ENCODE results near the gene HIP1R. TPM values are rescaled to one million over a fixed set of nuclear protein-coding genes. Genes with fewer than 3 reads are reported as not detected.

HIP1R gene
- total and polyA plus RNA-seq, 3 donors from 2014 or later, result 20.1 to 41.7 (median 34.3) TPM

DNA sequence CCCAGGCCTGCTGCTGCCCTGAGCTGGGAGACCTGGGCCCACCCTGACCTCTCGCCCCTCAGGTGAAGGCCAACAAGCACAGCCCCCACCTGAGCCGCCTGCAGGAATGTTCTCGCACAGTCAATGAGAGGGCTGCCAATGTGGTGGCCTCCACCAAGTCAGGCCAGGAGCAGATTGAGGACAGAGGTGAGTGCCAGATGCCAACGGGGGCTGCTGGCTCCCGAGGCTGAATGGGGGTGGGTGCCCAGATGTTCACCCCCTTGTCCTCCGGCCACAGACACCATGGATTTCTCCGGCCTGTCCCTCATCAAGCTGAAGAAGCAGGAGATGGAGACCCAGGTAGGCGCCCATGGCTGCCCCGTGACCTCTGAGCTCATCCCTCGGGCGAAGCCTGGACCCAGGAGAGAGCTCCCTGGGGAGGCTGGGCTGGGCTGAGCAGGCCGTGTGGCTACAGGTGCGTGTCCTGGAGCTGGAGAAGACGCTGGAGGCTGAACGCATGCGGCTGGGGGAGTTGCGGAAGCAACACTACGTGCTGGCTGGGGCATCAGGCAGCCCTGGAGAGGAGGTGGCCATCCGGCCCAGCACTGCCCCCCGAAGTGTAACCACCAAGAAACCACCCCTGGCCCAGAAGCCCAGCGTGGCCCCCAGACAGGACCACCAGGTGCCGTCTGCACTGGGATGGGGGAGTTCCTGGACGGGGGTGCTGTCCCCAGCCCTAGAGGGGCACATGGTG lies 25.8 kb downstream of the HIP1R start:
- Histone ChIP-seq H3K27me3 (no peaks in the 10 kb centered on the region), H3K27ac (peak overlapping the region; percentile 58 to 67), H3K4me1 (peaks cover 47% of the 10 kb centered on the region), H3K9me3 (no peaks in the 10 kb centered on the region), H3K4me3 (no peak overlapping the region), H3K36me3 (ENCODE audit: low read depth, missing control alignments) (no peaks in the 10 kb centered on the region)
- WGBS, 2 donors, result 77 to 85% methylated on average over 10 to 23 of the region's 23 CpGs
- intact Hi-C loops (cut with DNase I; ENCODE audit: low total_unique reads), result loop anchor here (5.0 kb wide), 1 partner anchor 86 kb away; no protein-coding TSS in a partner anchor
- TF ChIP-seq, protein P1, sequence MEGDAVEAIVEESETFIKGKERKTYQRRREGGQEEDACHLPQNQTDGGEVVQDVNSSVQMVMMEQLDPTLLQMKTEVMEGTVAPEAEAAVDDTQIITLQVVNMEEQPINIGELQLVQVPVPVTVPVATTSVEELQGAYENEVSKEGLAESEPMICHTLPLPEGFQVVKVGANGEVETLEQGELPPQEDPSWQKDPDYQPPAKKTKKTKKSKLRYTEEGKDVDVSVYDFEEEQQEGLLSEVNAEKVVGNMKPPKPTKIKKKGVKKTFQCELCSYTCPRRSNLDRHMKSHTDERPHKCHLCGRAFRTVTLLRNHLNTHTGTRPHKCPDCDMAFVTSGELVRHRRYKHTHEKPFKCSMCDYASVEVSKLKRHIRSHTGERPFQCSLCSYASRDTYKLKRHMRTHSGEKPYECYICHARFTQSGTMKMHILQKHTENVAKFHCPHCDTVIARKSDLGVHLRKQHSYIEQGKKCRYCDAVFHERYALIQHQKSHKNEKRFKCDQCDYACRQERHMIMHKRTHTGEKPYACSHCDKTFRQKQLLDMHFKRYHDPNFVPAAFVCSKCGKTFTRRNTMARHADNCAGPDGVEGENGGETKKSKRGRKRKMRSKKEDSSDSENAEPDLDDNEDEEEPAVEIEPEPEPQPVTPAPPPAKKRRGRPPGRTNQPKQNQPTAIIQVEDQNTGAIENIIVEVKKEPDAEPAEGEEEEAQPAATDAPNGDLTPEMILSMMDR (IDR thresholded peaks at IDR 0.05), result no peak
- no peak for TF ChIP-seq POLR2A (IDR thresholded peaks at IDR 0.05)
- no peak for DNase-seq

DNA sequence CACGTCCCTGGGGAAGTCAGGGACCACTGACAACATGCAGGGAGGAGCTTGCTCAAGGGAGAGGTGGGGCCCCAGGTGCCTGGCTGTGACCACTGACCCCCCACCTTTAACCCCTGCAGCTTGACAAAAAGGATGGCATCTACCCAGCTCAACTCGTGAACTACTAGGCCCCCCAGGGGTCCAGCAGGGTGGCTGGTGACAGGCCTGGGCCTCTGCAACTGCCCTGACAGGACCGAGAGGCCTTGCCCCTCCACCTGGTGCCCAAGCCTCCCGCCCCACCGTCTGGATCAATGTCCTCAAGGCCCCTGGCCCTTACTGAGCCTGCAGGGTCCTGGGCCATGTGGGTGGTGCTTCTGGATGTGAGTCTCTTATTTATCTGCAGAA lies 26.3 kb downstream of the HIP1R start:
- TF ChIP-seq POLR2A (IDR thresholded peaks at IDR 0.05), result no peak
- TF ChIP-seq, protein P1 (IDR thresholded peaks at IDR 0.05), result no peak
- Histone ChIP-seq H3K27me3 (no peaks in the 10 kb centered on the region), H3K36me3 (ENCODE audit: low read depth, missing control alignments) (no peaks in the 10 kb centered on the region), H3K9me3 (no peaks in the 10 kb centered on the region), H3K4me1 (peaks cover 51% of the 10 kb centered on the region), H3K4me3 (no peak overlapping the region), H3K27ac (peak overlapping the region; percentile 58 to 67)
- no peak for DNase-seq
- WGBS, 2 donors, result 63 to 69% methylated on average over 2 to 5 of the region's 5 CpGs
- intact Hi-C loops (cut with DNase I; ENCODE audit: low total_unique reads), result loop anchor here (5.0 kb wide), 1 partner anchor 86 kb away; no protein-coding TSS in a partner anchor

DNA sequence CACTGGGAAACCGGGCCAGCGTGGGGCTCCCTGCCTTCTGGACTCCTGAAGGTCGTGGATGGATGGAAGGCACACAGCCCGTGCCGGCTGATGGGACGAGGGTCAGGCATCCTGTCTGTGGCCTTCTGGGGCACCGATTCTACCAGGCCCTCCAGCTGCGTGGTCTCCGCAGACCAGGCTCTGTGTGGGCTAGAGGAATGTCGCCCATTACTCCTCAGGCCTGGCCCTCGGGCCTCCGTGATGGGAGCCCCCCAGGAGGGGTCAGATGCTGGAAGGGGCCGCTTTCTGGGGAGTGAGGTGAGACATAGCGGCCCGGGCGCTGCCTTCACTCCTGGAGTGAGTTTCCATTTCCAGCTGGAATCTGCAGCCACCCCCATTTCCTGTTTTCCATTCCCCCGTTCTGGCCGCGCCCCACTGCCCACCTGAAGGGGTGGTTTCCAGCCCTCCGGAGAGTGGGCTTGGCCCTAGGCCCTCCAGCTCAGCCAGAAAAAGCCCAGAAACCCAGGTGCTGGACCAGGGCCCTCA lies 26.9 kb downstream of the HIP1R start:
- WGBS, 2 donors, result 45 to 51% methylated on average over 14 to 20 of the region's 20 CpGs
- Histone ChIP-seq H3K4me1 (peaks cover 57% of the 10 kb centered on the region), H3K4me3 (no peak overlapping the region), H3K27me3 (no peaks in the 10 kb centered on the region), H3K27ac (peak overlapping the region; percentile 58 to 67), H3K9me3 (no peaks in the 10 kb centered on the region), H3K36me3 (ENCODE audit: low read depth, missing control alignments) (no peaks in the 10 kb centered on the region)
- intact Hi-C loops (cut with DNase I; ENCODE audit: low total_unique reads), result loop anchor here (5.0 kb wide), 1 partner anchor 85 kb away; no protein-coding TSS in a partner anchor
- TF ChIP-seq, protein P1 (IDR thresholded peaks at IDR 0.05), result no peak
- no peak for TF ChIP-seq POLR2A (IDR thresholded peaks at IDR 0.05)
- no peak for DNase-seq

DNA sequence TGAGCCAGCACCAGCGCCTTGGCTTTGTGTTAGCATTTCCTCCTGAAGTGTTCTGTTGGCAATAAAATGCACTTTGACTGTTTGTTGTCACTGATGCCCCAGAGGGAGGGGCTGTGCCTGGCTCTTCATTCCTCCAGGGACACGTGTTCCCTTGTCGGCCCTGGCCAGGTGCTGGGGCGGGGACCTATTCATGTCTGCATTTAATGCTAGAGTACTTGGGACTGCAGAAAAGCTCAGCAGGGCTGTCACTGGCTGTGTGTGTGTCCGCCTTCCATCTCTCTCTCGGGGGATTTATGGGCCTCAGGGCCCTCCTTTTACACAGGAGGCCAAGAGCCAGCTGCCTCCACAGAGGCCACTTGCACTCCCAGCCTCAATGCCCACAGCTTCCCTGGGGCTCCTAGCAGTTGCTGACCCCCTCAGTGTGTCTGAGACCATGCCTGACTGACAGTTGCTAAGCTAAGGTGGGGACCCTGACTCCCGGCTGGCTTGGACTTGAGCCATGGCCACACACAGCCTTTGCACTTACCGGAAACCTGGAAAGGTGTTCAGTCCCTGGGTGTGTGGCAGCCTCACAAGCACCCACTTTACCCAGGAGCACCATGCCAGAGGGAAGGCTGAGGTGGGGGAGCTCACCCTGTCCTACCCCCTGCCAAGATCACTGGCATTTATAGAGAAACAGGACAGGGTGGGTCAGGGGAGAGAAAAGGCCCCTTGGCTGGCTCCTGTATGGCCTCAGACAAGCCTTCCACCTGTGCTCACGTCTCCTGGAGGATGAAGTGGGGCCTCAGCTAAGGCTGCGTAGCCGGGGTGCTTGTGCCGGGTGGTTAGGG lies 27.8 kb downstream of the HIP1R start:
- Histone ChIP-seq H3K4me1 (peaks cover 67% of the 10 kb centered on the region), H3K27me3 (no peaks in the 10 kb centered on the region), H3K9me3 (no peaks in the 10 kb centered on the region), H3K36me3 (ENCODE audit: low read depth, missing control alignments) (no peaks in the 10 kb centered on the region), H3K27ac (peak overlapping the region in 1 of 2 donors; percentile 48), H3K4me3 (no peak overlapping the region)
- TF ChIP-seq, protein P1 (IDR thresholded peaks at IDR 0.05), result no peak
- no peak for TF ChIP-seq POLR2A (IDR thresholded peaks at IDR 0.05)
- no peak for DNase-seq
- 66 to 100% methylated on average over 1 to 12 of the region's 12 CpGs for WGBS, 2 donors
- intact Hi-C loops (cut with DNase I; ENCODE audit: low total_unique reads), result loop anchor here (5.0 kb wide), 1 partner anchor 84 kb away; no protein-coding TSS in a partner anchor
